Parathyroid adenoma (tissue), 2 donors: ENCODE data around the gene LAG3.

Experiments used
- H2AFZ ChIP-seq: fragments of 300-600 bp; sonication (generic); one replicate; pipeline ENCODE4 v1.7.0; 2017; ENCODE audit warnings: antibody characterized with exemption, mild to moderate bottlenecking
- H3K27ac ChIP-seq: fragments of 300-600 bp; sonication (generic); one replicate; pipeline ENCODE4 v1.7.0; 2017
- H3K27me3 ChIP-seq: fragments of 300-600 bp; sonication (generic); one replicate; pipeline ENCODE4 v1.7.0; 2017; ENCODE audit warnings: low read length; ENCODE audit not compliant: control insufficient read depth, insufficient read depth
- H3K36me3 ChIP-seq: fragments of 300-600 bp; sonication (generic); one replicate; pipeline ENCODE4 v1.7.0; 2017; ENCODE audit warnings: low read length; ENCODE audit not compliant: control insufficient read depth, insufficient read depth
- H3K4me1 ChIP-seq: fragments of 300-600 bp; sonication (generic); one replicate; pipeline ENCODE4 v1.7.0; 2017; ENCODE audit warnings: control low read depth
- H3K4me2 ChIP-seq: fragments of 300-600 bp; sonication (generic); one replicate; pipeline ENCODE4 v1.7.0; 2017; ENCODE audit warnings: low read length
- H3K4me3 ChIP-seq: fragments of 300-600 bp; sonication (generic); one replicate; pipeline ENCODE4 v1.7.0; 2017; ENCODE audit warnings: low read depth, low read length
- H3K79me2 ChIP-seq: fragments of 300-600 bp; sonication (generic); one replicate; pipeline ENCODE4 v1.7.0; 2017; ENCODE audit warnings: control low read depth
- H3K9ac ChIP-seq: fragments of 300-600 bp; sonication (generic); one replicate; pipeline ENCODE4 v1.7.0; 2017; ENCODE audit warnings: mild to moderate bottlenecking
- H3K9me3 ChIP-seq: fragments of 300-600 bp; sonication (generic); one replicate; pipeline ENCODE4 v1.7.0; 2017; ENCODE audit warnings: low read length; ENCODE audit not compliant: control insufficient read depth
- CTCF ChIP-seq: fragments of 300-600 bp; sonication (generic); IDR thresholded peaks from one replicate; pipeline ENCODE4 v1.7.0; 2017; ENCODE audit warnings: antibody characterized with exemption, mild to moderate bottlenecking
- donor health status: primary hyperparathyroidism.

Gene LAG3

GRCh38 chr12:6791931-6792520, 19.7 kb downstream of the LAG3 start:
- Histone ChIP-seq H3K9ac (no peak overlapping the region), H3K79me2 (peaks cover 23% of the 10 kb centered on the region), H3K27me3 (no peaks in the 10 kb centered on the region), H3K36me3 (no peaks in the 10 kb centered on the region), H3K4me2 (no peak overlapping the region), H3K4me1 (peaks cover 19% of the 10 kb centered on the region), H3K9me3 (no peaks in the 10 kb centered on the region), H3K27ac (peak overlapping the region; percentile 8), H3K4me3 (no peak overlapping the region), H2AFZ (peak overlapping the region; percentile 65)
- no peak for TF ChIP-seq CTCF

- peak overlapping the region; percentile 65 for H2AFZ ChIP-seq
- peaks cover 14% of the 10 kb centered on the region for H3K4me1 ChIP-seq
- H3K9me3 ChIP-seq, result no peaks in the 10 kb centered on the region
- no peak for TF ChIP-seq CTCF
- H3K9ac ChIP-seq, result no peak overlapping the region
- peaks cover 23% of the 10 kb centered on the region for H3K79me2 ChIP-seq
- no peak overlapping the region for H3K4me2 ChIP-seq
- no peaks in the 10 kb centered on the region for H3K36me3 ChIP-seq
- peak overlapping the region; percentile 8 for H3K27ac ChIP-seq
- no peaks in the 10 kb centered on the region for H3K27me3 ChIP-seq
- no peak overlapping the region for H3K4me3 ChIP-seq
Observed at GRCh38 chr12:6792522-6793201, 20.3 kb downstream of the LAG3 start.

GRCh38 chr12:6795088-6795487, 22.8 kb downstream of the LAG3 start:
- H3K4me1 ChIP-seq, result no peaks in the 10 kb centered on the region
- no peak overlapping the region for H3K27ac ChIP-seq
- no peak overlapping the region for H3K4me3 ChIP-seq
- H3K79me2 ChIP-seq, result peaks cover 13% of the 10 kb centered on the region
- H2AFZ ChIP-seq, result no peak overlapping the region
- H3K9me3 ChIP-seq, result no peaks in the 10 kb centered on the region
- no peak for TF ChIP-seq CTCF
- H3K4me2 ChIP-seq, result no peak overlapping the region
- H3K27me3 ChIP-seq, result no peaks in the 10 kb centered on the region
- H3K36me3 ChIP-seq, result no peaks in the 10 kb centered on the region
- no peak overlapping the region for H3K9ac ChIP-seq

GRCh38 chr12:6796576-6796975, 24.3 kb downstream of the LAG3 start:
- Histone ChIP-seq H3K9me3 (no peaks in the 10 kb centered on the region), H3K27ac (no peak overlapping the region), H3K9ac (no peak overlapping the region), H2AFZ (no peak overlapping the region), H3K4me1 (no peaks in the 10 kb centered on the region), H3K36me3 (no peaks in the 10 kb centered on the region), H3K27me3 (no peaks in the 10 kb centered on the region), H3K79me2 (peaks cover 7% of the 10 kb centered on the region), H3K4me2 (no peak overlapping the region), H3K4me3 (no peak overlapping the region)
- TF ChIP-seq CTCF, result no peak

- no peaks in the 10 kb centered on the region for H3K79me2 ChIP-seq
- no peak overlapping the region for H2AFZ ChIP-seq
- H3K27ac ChIP-seq, result no peak overlapping the region
- no peak overlapping the region for H3K9ac ChIP-seq
- H3K4me2 ChIP-seq, result no peak overlapping the region
- no peaks in the 10 kb centered on the region for H3K4me1 ChIP-seq
- H3K4me3 ChIP-seq, result no peak overlapping the region
- no peaks in the 10 kb centered on the region for H3K36me3 ChIP-seq
- H3K9me3 ChIP-seq, result no peaks in the 10 kb centered on the region
- H3K27me3 ChIP-seq, result no peaks in the 10 kb centered on the region
- TF ChIP-seq CTCF, result no peak
Observed at GRCh38 chr12:6799147-6799546, 26.8 kb downstream of the LAG3 start.
